Hepatocyte (in vitro differentiated cells): ENCODE data around the gene ATP8A1. TPM values are rescaled to one million over a fixed set of nuclear protein-coding genes. Genes with fewer than 3 reads are reported as not detected.
"Not testable (repeated sequence)": the region's sequence is repeated elsewhere in the genome, so short reads cannot be mapped to it uniquely, and the experiment has no call there.

ENCODE experiments used
- DNase-seq: peaks from one replicate; pipeline ENCODE4 v3.0.0-alpha.2; 2016; ENCODE audit warnings: low spot score
- H2AFZ ChIP-seq: fragments of 200-600 bp; sonication (generic); 2 replicates; pipeline ENCODE4 v1.6.0; 2016; ENCODE audit warnings: antibody characterized with exemption, mild to moderate bottlenecking
- H3K27ac ChIP-seq: fragments of 200-600 bp; sonication (generic); 2 replicates; pipeline ENCODE4 v1.5.1; 2016; ENCODE audit warnings: mild to moderate bottlenecking
- H3K27me3 ChIP-seq: fragments of 200-600 bp; sonication (generic); 2 replicates; pipeline ENCODE4 v1.6.1; 2016
- H3K36me3 ChIP-seq: fragments of 200-600 bp; sonication (generic); replicated peaks from 2 replicates; pipeline ENCODE4 v1.5.1; 2016; ENCODE audit warnings: low read depth; ENCODE audit not compliant: insufficient read depth
- H3K4me1 ChIP-seq: fragments of 200-600 bp; sonication (generic); 2 replicates; pipeline ENCODE4 v1.5.1; 2016; ENCODE audit warnings: mild to moderate bottlenecking, moderate library complexity; ENCODE audit not compliant: insufficient read depth
- H3K4me2 ChIP-seq: fragments of 200-600 bp; sonication (generic); 2 replicates; pipeline ENCODE4 v1.6.0; 2016
- H3K4me3 ChIP-seq: fragments of 200-600 bp; sonication (generic); 2 replicates; pipeline ENCODE4 v1.5.1; 2016; ENCODE audit warnings: mild to moderate bottlenecking
- H3K79me2 ChIP-seq: fragments of 200-600 bp; sonication (generic); 2 replicates; pipeline ENCODE4 v1.6.0; 2017; ENCODE audit warnings: mild to moderate bottlenecking
- H3K9me2 ChIP-seq: fragments of 200-600 bp; sonication (generic); replicated peaks from 2 replicates; pipeline ENCODE4 v1.6.0; 2017; ENCODE audit warnings: mild to moderate bottlenecking; ENCODE audit not compliant: insufficient read depth
- H3K9me3 ChIP-seq: fragments of 200-600 bp; sonication (generic); 2 replicates; pipeline ENCODE4 v1.5.1; 2016; ENCODE audit warnings: low read depth, mild to moderate bottlenecking
- H4K20me1 ChIP-seq: fragments of 200-600 bp; sonication (generic); 2 replicates; pipeline ENCODE4 v1.6.0; 2016; ENCODE audit warnings: mild to moderate bottlenecking; ENCODE audit not compliant: insufficient read depth, poor library complexity, severe bottlenecking
- EZH2 ChIP-seq: fragments of 200-600 bp; sonication (generic); IDR thresholded peaks from 2 replicates; pipeline ENCODE4 v1.6.1; 2016; ENCODE audit warnings: antibody characterized with exemption, mild to moderate bottlenecking, borderline replicate concordance
- EZH2phosphoT487 ChIP-seq: fragments of 200-600 bp; sonication (generic); IDR thresholded peaks from one replicate; pipeline ENCODE4 v1.6.1; 2018; ENCODE audit warnings: antibody characterized with exemption, mild to moderate bottlenecking, low read depth, moderate library complexity; ENCODE audit not compliant: unreplicated experiment, severe bottlenecking
- WGBS: methylation state at CpG from one replicate; pipeline ENCODE4 v1.1.6; 2016; ENCODE audit warnings: low lambda C conversion rate; ENCODE audit errors: missing lambda C conversion rate; 5-methylcytosine and 5-hydroxymethylcytosine counted together
- polyA plus RNA-seq: library from polyadenylated mRNA; unstranded; fragments of >200 nt; fragmentation: Nextera tagmentation; extraction: Ambion mirVana; gene quantifications from 2 replicates; pipeline ENCODE4 v1.2.1, GENCODE V29; 2016
- total RNA-seq: library from RNA; depleted of rRNA; stranded (reverse); fragments of >200 nt; gene quantifications from 2 replicates; pipeline ENCODE4 v1.2.3, GENCODE V29; 2014
- TF ChIP-seq, protein P1 (sequence below): fragments of 200-600 bp; sonication (generic); IDR thresholded peaks from 2 replicates; pipeline ENCODE4 v1.5.1; 2016; ENCODE audit warnings: antibody characterized with exemption, mild to moderate bottlenecking; ENCODE audit not compliant: poor library complexity

The ATP8A1 gene
- total and polyA plus RNA-seq, 2 experiments from 2014 or later = 3.3 to 42.1 TPM

DNA sequence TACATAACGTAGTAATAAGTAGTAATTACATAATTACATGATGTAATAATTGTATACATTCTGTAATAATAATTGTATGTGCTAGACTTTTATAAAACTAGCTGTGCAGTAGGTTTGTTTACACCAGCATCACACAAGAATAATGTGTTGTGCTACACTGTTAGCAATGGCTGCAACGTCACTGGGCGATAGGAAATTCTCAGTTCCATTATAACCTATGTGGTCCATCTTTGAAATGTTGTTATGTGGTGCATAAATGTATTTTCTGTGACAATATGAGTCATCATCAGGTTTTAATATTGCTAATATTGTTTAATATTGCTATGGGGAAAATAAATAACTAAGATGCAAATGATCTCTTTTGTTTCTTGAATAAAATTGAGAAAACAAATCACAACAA lies 46.0 kb upstream of the ATP8A1 start:
- no peak overlapping the region for H3K27ac ChIP-seq
- no peaks in the 10 kb centered on the region for H3K27me3 ChIP-seq
- H2AFZ ChIP-seq = no peak overlapping the region
- H4K20me1 ChIP-seq = no peaks in the 10 kb centered on the region
- H3K9me3 ChIP-seq = no peaks in the 10 kb centered on the region
- no peak overlapping the region for H3K4me3 ChIP-seq
- DNase-seq = no peak
- TF ChIP-seq EZH2phosphoT487 (no peak), EZH2 (no peak)
- TF ChIP-seq, protein P1, sequence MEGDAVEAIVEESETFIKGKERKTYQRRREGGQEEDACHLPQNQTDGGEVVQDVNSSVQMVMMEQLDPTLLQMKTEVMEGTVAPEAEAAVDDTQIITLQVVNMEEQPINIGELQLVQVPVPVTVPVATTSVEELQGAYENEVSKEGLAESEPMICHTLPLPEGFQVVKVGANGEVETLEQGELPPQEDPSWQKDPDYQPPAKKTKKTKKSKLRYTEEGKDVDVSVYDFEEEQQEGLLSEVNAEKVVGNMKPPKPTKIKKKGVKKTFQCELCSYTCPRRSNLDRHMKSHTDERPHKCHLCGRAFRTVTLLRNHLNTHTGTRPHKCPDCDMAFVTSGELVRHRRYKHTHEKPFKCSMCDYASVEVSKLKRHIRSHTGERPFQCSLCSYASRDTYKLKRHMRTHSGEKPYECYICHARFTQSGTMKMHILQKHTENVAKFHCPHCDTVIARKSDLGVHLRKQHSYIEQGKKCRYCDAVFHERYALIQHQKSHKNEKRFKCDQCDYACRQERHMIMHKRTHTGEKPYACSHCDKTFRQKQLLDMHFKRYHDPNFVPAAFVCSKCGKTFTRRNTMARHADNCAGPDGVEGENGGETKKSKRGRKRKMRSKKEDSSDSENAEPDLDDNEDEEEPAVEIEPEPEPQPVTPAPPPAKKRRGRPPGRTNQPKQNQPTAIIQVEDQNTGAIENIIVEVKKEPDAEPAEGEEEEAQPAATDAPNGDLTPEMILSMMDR = no peak
- 90% methylated on average over 3 of the region's 3 CpGs for WGBS
- H3K9me2 ChIP-seq = no peaks in the 10 kb centered on the region
- no peaks in the 10 kb centered on the region for H3K79me2 ChIP-seq
- no peaks in the 10 kb centered on the region for H3K36me3 ChIP-seq
- no peak overlapping the region for H3K4me2 ChIP-seq
- H3K4me1 ChIP-seq = no peaks in the 10 kb centered on the region

DNA sequence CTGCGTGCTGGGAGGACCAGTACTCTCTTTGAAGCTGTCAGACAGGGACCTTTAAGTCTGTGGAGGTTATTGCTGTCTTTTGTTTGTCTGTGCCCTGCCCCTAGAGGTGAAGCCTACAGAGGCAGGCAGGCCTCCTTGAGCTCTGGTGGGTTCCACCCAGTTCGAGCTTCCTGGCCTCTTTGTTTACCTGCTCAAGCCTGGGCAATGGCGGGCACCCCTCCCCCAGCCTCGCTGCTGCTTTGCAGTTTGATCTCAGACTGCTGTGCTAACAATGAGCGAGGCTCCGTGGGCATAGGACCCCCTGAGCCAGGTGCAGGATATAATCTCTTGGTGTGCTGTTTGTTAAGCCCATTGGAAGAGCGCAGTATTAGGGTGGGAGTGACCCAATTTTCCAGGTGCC lies 44.9 kb upstream of the ATP8A1 start:
- not testable (repeated sequence) for H3K27me3 ChIP-seq, H3K27ac ChIP-seq, H3K4me3 ChIP-seq, H3K36me3 ChIP-seq, H3K9me2 ChIP-seq, H3K9me3 ChIP-seq, H2AFZ ChIP-seq, H4K20me1 ChIP-seq, DNase-seq, H3K4me1 ChIP-seq, H3K79me2 ChIP-seq, H3K4me2 ChIP-seq
- 90% methylated on average over 7 of the region's 7 CpGs for WGBS

DNA sequence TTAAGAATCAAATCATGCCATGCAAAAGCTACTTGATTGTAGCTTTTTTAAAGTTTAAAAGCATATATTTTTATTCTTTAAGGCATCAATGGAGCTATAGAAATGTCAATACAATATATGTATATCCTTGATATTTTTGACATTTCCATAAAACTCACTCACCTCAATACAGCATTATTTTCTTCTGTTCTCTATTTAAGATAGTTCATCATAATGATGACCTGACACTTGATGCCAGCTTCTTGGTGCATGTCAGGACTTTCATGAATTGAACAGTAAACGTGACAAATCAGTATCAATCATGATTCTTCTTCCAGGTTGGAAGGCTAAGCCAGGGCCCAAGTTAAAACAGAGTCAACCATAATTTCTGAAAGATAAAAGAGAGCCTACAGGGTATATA lies 33.6 kb upstream of the ATP8A1 start:
- Histone ChIP-seq H4K20me1 (no peaks in the 10 kb centered on the region), H3K79me2 (no peaks in the 10 kb centered on the region), H3K9me2 (no peaks in the 10 kb centered on the region), H3K9me3 (no peaks in the 10 kb centered on the region), H3K36me3 (no peaks in the 10 kb centered on the region), H3K4me2 (no peak overlapping the region), H3K27me3 (no peaks in the 10 kb centered on the region), H3K27ac (no peak overlapping the region), H2AFZ (no peak overlapping the region), H3K4me3 (no peak overlapping the region), H3K4me1 (no peaks in the 10 kb centered on the region)
- TF ChIP-seq, protein P1 = no peak
- TF ChIP-seq EZH2 = no peak
- no peak for TF ChIP-seq EZH2phosphoT487
- no peak for DNase-seq
- 0% methylated on average over 1 of the region's 1 CpG for WGBS

DNA sequence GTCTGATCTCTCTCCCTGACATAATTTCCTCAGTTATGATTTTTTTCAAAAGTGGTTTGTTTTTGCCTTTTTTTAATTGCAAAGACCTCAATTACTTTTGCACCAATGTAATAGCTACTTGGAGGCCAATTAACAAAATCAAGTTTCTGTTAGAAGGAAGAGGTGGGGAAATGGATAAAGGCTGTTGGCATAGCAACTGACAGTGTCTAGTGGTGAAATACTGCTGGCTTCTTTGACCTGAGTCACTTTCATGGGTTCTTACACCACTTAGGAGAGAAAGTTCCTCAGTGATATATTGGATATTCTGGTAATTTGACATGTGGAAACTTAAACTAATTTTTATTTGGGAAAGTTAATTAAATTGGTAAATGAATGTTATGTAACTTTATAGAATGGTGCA lies 26.5 kb upstream of the ATP8A1 start:
- TF ChIP-seq EZH2phosphoT487 (no peak), EZH2 (no peak)
- TF ChIP-seq, protein P1 = no peak
- H3K27ac ChIP-seq = no peak overlapping the region
- no peaks in the 10 kb centered on the region for H4K20me1 ChIP-seq
- H3K79me2 ChIP-seq = no peaks in the 10 kb centered on the region
- H2AFZ ChIP-seq = no peak overlapping the region
- no peak overlapping the region for H3K4me2 ChIP-seq
- H3K36me3 ChIP-seq = no peaks in the 10 kb centered on the region
- no peaks in the 10 kb centered on the region for H3K9me3 ChIP-seq
- no peak overlapping the region for H3K4me3 ChIP-seq
- H3K4me1 ChIP-seq = no peaks in the 10 kb centered on the region
- no peaks in the 10 kb centered on the region for H3K27me3 ChIP-seq
- H3K9me2 ChIP-seq = no peaks in the 10 kb centered on the region
- DNase-seq = no peak
